Endothelial cell (in vitro differentiated cells): ENCODE measurements around the gene KCNJ1. TPM values are rescaled to one million over a fixed set of nuclear protein-coding genes. Genes with fewer than 3 reads are reported as not detected.

ENCODE experiments used
- DNase-seq: peaks from one replicate; pipeline ENCODE4 v3.0.0; 2021; ENCODE audit warnings: low spot score
- H3K27ac Mint-ChIP-seq: one replicate; pipeline ENCODE4 v1.8.0; 2021; ENCODE audit warnings: mixed read lengths, inconsistent platforms; ENCODE audit not compliant: unreplicated experiment
- H3K27me3 Mint-ChIP-seq: one replicate; pipeline ENCODE4 v1.8.0; 2021; ENCODE audit warnings: mild to moderate bottlenecking, moderate library complexity, mixed read lengths, inconsistent platforms; ENCODE audit not compliant: unreplicated experiment
- H3K36me3 Mint-ChIP-seq: one replicate; pipeline ENCODE4 v1.8.0; 2021; ENCODE audit warnings: mild to moderate bottlenecking, low read depth, mixed read lengths, inconsistent platforms; ENCODE audit not compliant: unreplicated experiment
- H3K4me1 Mint-ChIP-seq: one replicate; pipeline ENCODE4 v1.8.0; 2021; ENCODE audit warnings: mild to moderate bottlenecking, mixed read lengths, inconsistent platforms; ENCODE audit not compliant: unreplicated experiment
- H3K4me3 Mint-ChIP-seq: one replicate; pipeline ENCODE4 v1.8.0; 2021; ENCODE audit warnings: mild to moderate bottlenecking, mixed read lengths, inconsistent platforms; ENCODE audit not compliant: unreplicated experiment
- H3K9me3 Mint-ChIP-seq: one replicate; pipeline ENCODE4 v1.8.0; 2021; ENCODE audit warnings: mixed read lengths, inconsistent platforms; ENCODE audit not compliant: unreplicated experiment
- total RNA-seq: library from RNA; stranded (reverse); fragmentation: NEBNext Ultra II Directional; extraction: Animal tissue kit (Norgen Biotek cat#: 25700); gene quantifications from one replicate; pipeline ENCODE4 v1.2.1, GENCODE V29; 2021; ENCODE audit not compliant: unreplicated experiment
- TF ChIP-seq, protein P1 (sequence below): fragments of 200-600 bp; sonication (generic); IDR thresholded peaks from one replicate; pipeline ENCODE4 v1.5.0; 2021; ENCODE audit warnings: antibody characterized with exemption; ENCODE audit not compliant: unreplicated experiment

The KCNJ1 gene
- total RNA-seq, 1 donor from 2014 or later, result not detected

DNA sequence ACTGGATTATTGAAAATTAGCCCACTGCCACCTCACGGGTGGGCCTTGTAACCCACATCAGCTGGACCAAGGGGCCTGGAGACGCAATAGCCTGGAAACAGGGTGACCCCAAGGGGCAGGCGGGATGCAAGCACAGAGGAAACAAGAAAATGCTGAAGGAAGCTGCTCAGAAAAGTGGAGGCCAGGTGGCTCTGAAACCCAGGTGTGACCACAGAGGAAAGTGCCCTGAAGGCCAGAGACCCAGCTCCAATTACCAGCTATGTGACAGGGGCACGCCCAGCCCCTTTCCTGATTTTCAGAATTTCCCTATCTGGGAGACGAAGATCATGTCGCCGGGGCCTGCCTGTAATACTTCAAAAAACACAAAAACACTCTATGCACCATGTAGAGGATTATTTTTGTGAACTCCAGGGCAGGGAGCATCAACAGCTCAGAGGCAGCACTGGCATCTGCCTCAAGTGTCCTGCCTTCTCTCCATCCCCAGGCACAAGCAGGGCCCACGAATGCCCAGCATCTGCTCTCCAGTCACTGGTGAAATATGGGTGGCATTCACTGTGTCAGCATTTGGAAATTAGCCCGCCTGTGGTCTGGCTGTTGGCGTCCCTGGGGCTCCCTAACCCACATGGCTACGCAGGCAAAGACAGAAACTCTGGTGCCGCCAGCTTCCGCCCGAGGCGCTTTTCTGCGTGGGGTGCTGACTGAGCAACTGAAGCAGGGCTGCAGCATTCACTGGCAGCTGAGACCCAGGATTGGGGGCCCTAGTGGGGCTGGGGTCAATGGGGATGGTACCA is 6.3 kb downstream of the KCNJ1 start:
- peaks cover 14% of the 10 kb centered on the region for H3K4me1 Mint-ChIP-seq
- H3K27me3 Mint-ChIP-seq, result peaks cover 4% of the 10 kb centered on the region
- TF ChIP-seq, protein P1, sequence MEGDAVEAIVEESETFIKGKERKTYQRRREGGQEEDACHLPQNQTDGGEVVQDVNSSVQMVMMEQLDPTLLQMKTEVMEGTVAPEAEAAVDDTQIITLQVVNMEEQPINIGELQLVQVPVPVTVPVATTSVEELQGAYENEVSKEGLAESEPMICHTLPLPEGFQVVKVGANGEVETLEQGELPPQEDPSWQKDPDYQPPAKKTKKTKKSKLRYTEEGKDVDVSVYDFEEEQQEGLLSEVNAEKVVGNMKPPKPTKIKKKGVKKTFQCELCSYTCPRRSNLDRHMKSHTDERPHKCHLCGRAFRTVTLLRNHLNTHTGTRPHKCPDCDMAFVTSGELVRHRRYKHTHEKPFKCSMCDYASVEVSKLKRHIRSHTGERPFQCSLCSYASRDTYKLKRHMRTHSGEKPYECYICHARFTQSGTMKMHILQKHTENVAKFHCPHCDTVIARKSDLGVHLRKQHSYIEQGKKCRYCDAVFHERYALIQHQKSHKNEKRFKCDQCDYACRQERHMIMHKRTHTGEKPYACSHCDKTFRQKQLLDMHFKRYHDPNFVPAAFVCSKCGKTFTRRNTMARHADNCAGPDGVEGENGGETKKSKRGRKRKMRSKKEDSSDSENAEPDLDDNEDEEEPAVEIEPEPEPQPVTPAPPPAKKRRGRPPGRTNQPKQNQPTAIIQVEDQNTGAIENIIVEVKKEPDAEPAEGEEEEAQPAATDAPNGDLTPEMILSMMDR, result no peak
- no peaks in the 10 kb centered on the region for H3K9me3 Mint-ChIP-seq
- DNase-seq, result no peak
- no peak overlapping the region for H3K4me3 Mint-ChIP-seq
- no peaks in the 10 kb centered on the region for H3K36me3 Mint-ChIP-seq
- no peak overlapping the region for H3K27ac Mint-ChIP-seq

DNA sequence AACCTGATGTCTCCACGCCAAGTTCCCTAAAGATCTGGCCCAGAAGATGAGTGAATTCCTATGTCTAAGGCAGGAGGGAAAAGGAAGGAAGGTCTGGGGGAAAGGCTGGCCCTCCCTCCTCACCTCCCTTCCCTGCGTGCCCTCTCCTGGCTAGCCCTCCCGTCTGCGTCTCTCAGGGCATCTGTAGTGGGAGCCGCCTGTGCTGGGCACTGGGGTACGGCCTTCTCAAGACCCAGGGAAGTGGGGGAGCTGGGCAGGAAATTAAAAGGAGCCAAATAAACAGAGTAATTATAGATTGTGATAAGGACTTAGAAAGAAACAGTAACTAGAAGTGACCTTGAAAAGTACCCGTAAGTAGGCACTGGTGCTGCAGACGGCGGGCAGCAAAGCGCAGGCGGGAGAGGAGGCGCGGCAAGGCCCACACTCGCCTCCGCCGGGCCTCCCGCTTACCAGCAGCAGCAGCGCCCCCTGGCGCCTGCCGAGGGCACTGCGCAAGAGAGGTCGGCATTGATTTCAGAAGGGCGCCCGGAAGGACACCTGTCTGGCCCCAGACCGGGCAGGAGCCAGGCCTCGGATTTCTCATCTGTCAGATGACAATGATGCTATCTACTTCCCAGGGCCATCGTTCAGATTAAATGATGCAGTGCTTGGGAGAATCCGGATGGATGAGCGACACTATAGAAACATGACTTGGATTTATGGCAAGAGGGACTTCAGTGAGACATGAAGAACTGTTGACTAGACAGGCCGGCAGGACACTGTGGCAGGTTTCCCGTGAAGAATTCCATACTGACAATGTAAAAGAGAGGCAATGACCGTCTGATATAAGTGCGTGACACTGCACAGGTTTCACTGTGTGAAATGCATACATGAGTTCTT is 7.3 kb downstream of the KCNJ1 start:
- H3K36me3 Mint-ChIP-seq, result no peaks in the 10 kb centered on the region
- peaks cover 11% of the 10 kb centered on the region for H3K4me1 Mint-ChIP-seq
- peaks cover 5% of the 10 kb centered on the region for H3K27me3 Mint-ChIP-seq
- no peak overlapping the region for H3K4me3 Mint-ChIP-seq
- H3K27ac Mint-ChIP-seq, result no peak overlapping the region
- TF ChIP-seq, protein P1, result peak; percentile 100
- H3K9me3 Mint-ChIP-seq, result no peaks in the 10 kb centered on the region
- peak; percentile 92 for DNase-seq

DNA sequence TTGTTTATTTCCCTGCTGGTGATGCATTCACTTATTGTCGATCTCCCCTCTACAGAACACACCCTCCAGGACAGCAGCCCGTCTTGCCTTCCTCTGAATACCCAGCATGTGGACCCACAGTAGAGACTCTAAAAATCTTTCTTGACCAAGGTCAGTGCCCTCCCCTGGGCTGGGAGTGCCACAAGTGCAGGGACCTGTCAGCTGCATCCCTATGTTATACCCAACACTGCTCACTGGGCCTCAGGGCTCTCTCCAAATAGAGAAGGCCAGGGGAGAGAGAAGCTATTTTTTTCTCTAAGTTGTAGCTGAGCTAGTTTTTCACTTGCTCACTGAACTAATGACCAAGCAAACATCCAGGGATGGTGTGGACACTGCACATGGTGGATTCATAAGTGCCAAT is 9.8 kb downstream of the KCNJ1 start:
- TF ChIP-seq, protein P1, result no peak
- DNase-seq, result no peak
- Mint-ChIP-seq H3K27me3 (peaks cover 3% of the 10 kb centered on the region), H3K36me3 (no peaks in the 10 kb centered on the region), H3K27ac (no peak overlapping the region), H3K4me1 (peaks cover 11% of the 10 kb centered on the region), H3K9me3 (no peaks in the 10 kb centered on the region), H3K4me3 (no peak overlapping the region)

DNA sequence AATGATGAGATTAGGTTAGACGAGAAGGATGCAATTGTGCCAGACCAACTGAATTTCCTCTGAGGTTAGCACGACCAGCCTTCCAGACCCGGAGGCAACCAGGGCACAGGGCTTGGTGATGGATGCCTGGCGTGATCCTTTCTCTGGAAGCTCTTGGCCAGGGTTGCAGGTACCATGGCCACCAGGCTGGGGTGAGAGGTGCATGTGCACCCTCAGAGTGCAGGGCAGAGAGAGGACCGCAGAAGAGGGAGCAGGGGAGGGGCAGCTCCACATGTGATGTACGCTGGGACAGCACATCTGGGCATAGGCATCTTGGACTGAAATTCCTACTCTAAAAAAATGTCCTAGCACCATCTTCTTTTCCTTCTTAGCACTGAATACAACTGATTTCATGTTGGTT is 10.9 kb downstream of the KCNJ1 start:
- no peak overlapping the region for H3K4me3 Mint-ChIP-seq
- no peaks in the 10 kb centered on the region for H3K36me3 Mint-ChIP-seq
- H3K9me3 Mint-ChIP-seq, result no peaks in the 10 kb centered on the region
- peaks cover 3% of the 10 kb centered on the region for H3K27me3 Mint-ChIP-seq
- H3K4me1 Mint-ChIP-seq, result peaks cover 11% of the 10 kb centered on the region
- TF ChIP-seq, protein P1, result no peak
- no peak for DNase-seq
- H3K27ac Mint-ChIP-seq, result no peak overlapping the region

DNA sequence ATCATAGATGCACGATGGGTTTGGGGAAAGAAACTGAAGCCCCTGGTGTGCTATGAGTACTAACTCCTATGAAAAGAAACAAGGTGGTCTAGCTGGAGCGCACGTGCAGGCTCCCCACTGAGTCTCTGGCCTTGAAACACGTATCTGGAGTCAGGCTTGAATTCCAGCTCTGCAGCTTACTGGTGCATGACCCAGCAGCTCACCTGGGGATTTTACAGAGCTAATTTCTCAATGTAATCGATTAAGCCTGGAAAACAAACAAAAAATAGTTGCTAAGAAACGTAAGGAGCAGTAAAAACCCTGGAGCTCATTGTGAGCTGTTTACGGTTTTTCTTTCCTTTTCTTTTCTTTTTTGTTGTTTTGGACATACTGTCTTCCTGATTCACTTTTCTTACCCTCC is 12.3 kb downstream of the KCNJ1 start:
- no peaks in the 10 kb centered on the region for H3K36me3 Mint-ChIP-seq
- peaks cover 8% of the 10 kb centered on the region for H3K4me1 Mint-ChIP-seq
- H3K27me3 Mint-ChIP-seq, result peaks cover 3% of the 10 kb centered on the region
- H3K4me3 Mint-ChIP-seq, result no peak overlapping the region
- H3K27ac Mint-ChIP-seq, result no peak overlapping the region
- TF ChIP-seq, protein P1, result no peak
- H3K9me3 Mint-ChIP-seq, result no peaks in the 10 kb centered on the region
- DNase-seq, result no peak
